HepG2 (cell line): ENCODE results near the gene MFF. TPM values are rescaled to one million over a fixed set of nuclear protein-coding genes. Genes with fewer than 3 reads are reported as not detected.
A peak's percentile ranks its signal among the peaks of the same experiment; 100 is the strongest.

Experiments used
- ARNTL ChIP-seq: sonication (generic); formaldehyde crosslinking; IDR thresholded peaks from 2 replicates; pipeline ENCODE4 v1.4.0; 2020; ENCODE audit warnings: mild to moderate bottlenecking, missing genetic modification reagents
- BRCA1 ChIP-seq: sonication (generic); formaldehyde crosslinking; IDR thresholded peaks from 2 replicates; pipeline ENCODE4 v1.4.0; 2020; ENCODE audit warnings: missing genetic modification reagents
- FOXK1 ChIP-seq: sonication (generic); formaldehyde crosslinking; IDR thresholded peaks from 2 replicates; pipeline ENCODE4 v1.4.0; 2020; ENCODE audit warnings: low read depth, missing genetic modification reagents, borderline replicate concordance
- KAT2B ChIP-seq: fragments of 150-350 bp; IDR thresholded peaks from 2 replicates; pipeline ENCODE4 v1.6.1; 2014; ENCODE audit warnings: low read depth, low read length, borderline replicate concordance
- MAFF ChIP-seq: IDR thresholded peaks from 2 replicates; pipeline ENCODE4 v1.6.1; 2011; ENCODE audit warnings: low read depth, low read length, improper control_type of control experiment
- MAFK ChIP-seq, 2 experiments: IDR thresholded peaks in 1 of 2; conservative IDR thresholded peaks in 1 of 2; 2 replicates each; pipeline ENCODE4 v1.6.1; 2011; ENCODE audit warnings: improper control_type of control experiment in 2 of 2, low read length in 2 of 2
- MBD4 ChIP-seq: IDR thresholded peaks from 2 replicates; pipeline ENCODE4 v1.6.1; 2012; ENCODE audit warnings: low read length, inconsistent platforms, borderline replicate concordance
- MEIS2 ChIP-seq: sonication (generic); formaldehyde crosslinking; IDR thresholded peaks from 2 replicates; pipeline ENCODE4 v1.9.0; 2021; ENCODE audit warnings: mild to moderate bottlenecking, missing genetic modification reagents
- POGZ ChIP-seq: sonication (generic); formaldehyde crosslinking; IDR thresholded peaks from 2 replicates; pipeline ENCODE4 v1.4.0; 2020; ENCODE audit warnings: mild to moderate bottlenecking, missing genetic modification reagents
- RCOR2 ChIP-seq: IDR thresholded peaks from 2 replicates; pipeline ENCODE4 v1.6.1; 2016; ENCODE audit warnings: missing biosample characterization, missing genetic modification reagents
- STAT5B ChIP-seq: sonication (generic); formaldehyde crosslinking; IDR thresholded peaks from 2 replicates; pipeline ENCODE4 v1.4.0; 2020; ENCODE audit warnings: missing genetic modification reagents
- ZNF18 ChIP-seq: sonication (generic); formaldehyde crosslinking; IDR thresholded peaks from 2 replicates; pipeline ENCODE4 v1.8.0; 2022; ENCODE audit warnings: mild to moderate bottlenecking, missing genetic modification reagents; ENCODE audit not compliant: insufficient replicate concordance
- ZNF350 ChIP-seq: sonication (generic); formaldehyde crosslinking; IDR thresholded peaks from 2 replicates; pipeline ENCODE4 v1.4.0; 2020; ENCODE audit warnings: mild to moderate bottlenecking, low read depth, missing genetic modification reagents, borderline replicate concordance
- ZNF614 ChIP-seq: IDR thresholded peaks from 2 replicates; pipeline ENCODE4 v1.6.1; 2018; ENCODE audit warnings: missing biosample characterization, missing genetic modification reagents, inconsistent platforms, borderline replicate concordance
- ZNF644 ChIP-seq: IDR thresholded peaks from 2 replicates; pipeline ENCODE4 v1.6.1; 2016; ENCODE audit warnings: low read depth
- ZNF710 ChIP-seq: sonication (generic); formaldehyde crosslinking; IDR thresholded peaks from 2 replicates; pipeline ENCODE4 v1.5.0; 2020; ENCODE audit warnings: mild to moderate bottlenecking, missing genetic modification reagents, borderline replicate concordance
- ZNF761 ChIP-seq: sonication (generic); formaldehyde crosslinking; conservative IDR thresholded peaks from 2 replicates; pipeline ENCODE4 v1.4.0; 2020; ENCODE audit warnings: mild to moderate bottlenecking, missing genetic modification reagents
- polyA plus RNA-seq, 8 experiments: library from polyadenylated mRNA; depleted of rRNA in 3 of 8; stranded (reverse) in 7 of 8; unstranded in 1 of 8; fragments of >200 nt; fragmentation: Illumina TruSeq in 4 of 8; extraction: Trizol in 4 of 8; gene quantifications; 2 replicates each; pipeline versions ENCODE4 v1.2.1 to v1.2.3, GENCODE V29; 2011 to 2016; ENCODE audit warnings: low read depth in 4 of 8, missing spikeins in 1 of 8, mixed read lengths in 1 of 8; ENCODE audit not compliant: insufficient read depth in 1 of 8
- total RNA-seq, 5 experiments: library from RNA; depleted of rRNA; stranded (reverse); fragments of >200 nt; fragmentation: Illumina TruSeq; extraction: Trizol; gene quantifications; 2 replicates each; pipeline ENCODE4 v1.2.3, GENCODE V29; 2016; ENCODE audit warnings: low read depth in 1 of 5
- TF ChIP-seq, protein P1 (sequence below): sonication (generic); formaldehyde crosslinking; IDR thresholded peaks from 2 replicates; pipeline ENCODE4 v1.4.0; 2020; ENCODE audit warnings: mild to moderate bottlenecking, missing genetic modification reagents
- TF ChIP-seq, protein P2 (sequence below): fragments of 450-650 bp; IDR thresholded peaks from 2 replicates; pipeline ENCODE4 v1.6.1; 2017; ENCODE audit warnings: mild to moderate bottlenecking
- TF ChIP-seq, protein P3 (sequence below): sonication (generic); formaldehyde crosslinking; IDR thresholded peaks from 2 replicates; pipeline ENCODE4 v1.5.1; 2020; ENCODE audit warnings: missing genetic modification reagents, mild to moderate bottlenecking, borderline replicate concordance
- TF ChIP-seq, protein P4 (sequence below): sonication (generic); formaldehyde crosslinking; IDR thresholded peaks from 2 replicates; pipeline ENCODE4 v1.4.0; 2020; ENCODE audit warnings: missing genetic modification reagents

MFF gene
- total and polyA plus RNA-seq, 2 of the 13 experiments (the other 11 are each of a cell fraction or from before 2014, with no cell fraction given), result 81.9 to 156 TPM

DNA sequence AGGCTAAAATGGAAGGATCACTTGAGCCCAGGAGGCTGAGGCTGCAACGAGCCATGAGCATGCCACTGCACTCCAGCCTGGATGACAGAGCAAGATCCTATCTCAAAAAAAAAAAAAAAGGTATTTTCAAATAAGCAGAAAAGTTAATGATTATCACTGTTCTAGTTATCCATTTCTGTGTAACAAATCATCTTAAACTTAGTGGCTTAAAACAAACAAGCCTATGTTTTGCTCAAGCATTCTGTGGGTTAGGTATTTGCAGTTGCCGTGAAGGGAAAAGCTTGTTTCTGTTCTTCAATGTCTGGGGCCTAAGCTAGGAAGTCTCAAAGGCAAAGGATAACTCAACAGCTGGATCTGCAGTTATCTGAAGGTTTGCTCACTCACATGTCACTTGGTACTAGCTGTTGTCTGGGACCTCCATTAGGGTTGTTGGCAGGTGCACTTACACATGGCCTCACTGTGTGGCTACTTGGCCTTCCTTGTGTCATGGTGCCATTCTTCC lies 14.1 kb downstream of the MFF start (continued):
- TF ChIP-seq, protein P1, sequence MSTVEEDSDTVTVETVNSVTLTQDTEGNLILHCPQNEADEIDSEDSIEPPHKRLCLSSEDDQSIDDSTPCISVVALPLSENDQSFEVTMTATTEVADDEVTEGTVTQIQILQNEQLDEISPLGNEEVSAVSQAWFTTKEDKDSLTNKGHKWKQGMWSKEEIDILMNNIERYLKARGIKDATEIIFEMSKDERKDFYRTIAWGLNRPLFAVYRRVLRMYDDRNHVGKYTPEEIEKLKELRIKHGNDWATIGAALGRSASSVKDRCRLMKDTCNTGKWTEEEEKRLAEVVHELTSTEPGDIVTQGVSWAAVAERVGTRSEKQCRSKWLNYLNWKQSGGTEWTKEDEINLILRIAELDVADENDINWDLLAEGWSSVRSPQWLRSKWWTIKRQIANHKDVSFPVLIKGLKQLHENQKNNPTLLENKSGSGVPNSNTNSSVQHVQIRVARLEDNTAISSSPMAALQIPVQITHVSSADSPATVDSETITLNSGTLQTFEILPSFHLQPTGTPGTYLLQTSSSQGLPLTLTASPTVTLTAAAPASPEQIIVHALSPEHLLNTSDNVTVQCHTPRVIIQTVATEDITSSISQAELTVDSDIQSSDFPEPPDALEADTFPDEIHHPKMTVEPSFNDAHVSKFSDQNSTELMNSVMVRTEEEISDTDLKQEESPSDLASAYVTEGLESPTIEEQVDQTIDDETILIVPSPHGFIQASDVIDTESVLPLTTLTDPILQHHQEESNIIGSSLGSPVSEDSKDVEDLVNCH (CRISPR knock-in tag), result no peak
- TF ChIP-seq, protein P2, sequence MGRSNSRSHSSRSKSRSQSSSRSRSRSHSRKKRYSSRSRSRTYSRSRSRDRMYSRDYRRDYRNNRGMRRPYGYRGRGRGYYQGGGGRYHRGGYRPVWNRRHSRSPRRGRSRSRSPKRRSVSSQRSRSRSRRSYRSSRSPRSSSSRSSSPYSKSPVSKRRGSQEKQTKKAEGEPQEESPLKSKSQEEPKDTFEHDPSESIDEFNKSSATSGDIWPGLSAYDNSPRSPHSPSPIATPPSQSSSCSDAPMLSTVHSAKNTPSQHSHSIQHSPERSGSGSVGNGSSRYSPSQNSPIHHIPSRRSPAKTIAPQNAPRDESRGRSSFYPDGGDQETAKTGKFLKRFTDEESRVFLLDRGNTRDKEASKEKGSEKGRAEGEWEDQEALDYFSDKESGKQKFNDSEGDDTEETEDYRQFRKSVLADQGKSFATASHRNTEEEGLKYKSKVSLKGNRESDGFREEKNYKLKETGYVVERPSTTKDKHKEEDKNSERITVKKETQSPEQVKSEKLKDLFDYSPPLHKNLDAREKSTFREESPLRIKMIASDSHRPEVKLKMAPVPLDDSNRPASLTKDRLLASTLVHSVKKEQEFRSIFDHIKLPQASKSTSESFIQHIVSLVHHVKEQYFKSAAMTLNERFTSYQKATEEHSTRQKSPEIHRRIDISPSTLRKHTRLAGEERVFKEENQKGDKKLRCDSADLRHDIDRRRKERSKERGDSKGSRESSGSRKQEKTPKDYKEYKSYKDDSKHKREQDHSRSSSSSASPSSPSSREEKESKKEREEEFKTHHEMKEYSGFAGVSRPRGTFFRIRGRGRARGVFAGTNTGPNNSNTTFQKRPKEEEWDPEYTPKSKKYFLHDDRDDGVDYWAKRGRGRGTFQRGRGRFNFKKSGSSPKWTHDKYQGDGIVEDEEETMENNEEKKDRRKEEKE, result no peak
- no peak for TF ChIP-seq ZNF761 (CRISPR knock-in tag)
- no peak for TF ChIP-seq ZNF18 (CRISPR knock-in tag)
- TF ChIP-seq MEIS2, result no peak
- TF ChIP-seq ZNF710 (CRISPR knock-in tag), result no peak
- peak; percentile 40; the same call in 1 of the 2 replicates for TF ChIP-seq POGZ (CRISPR knock-in tag)
- no peak for TF ChIP-seq ZNF350 (CRISPR knock-in tag)
- TF ChIP-seq ARNTL (CRISPR knock-in tag), result no peak
- TF ChIP-seq, protein P3, sequence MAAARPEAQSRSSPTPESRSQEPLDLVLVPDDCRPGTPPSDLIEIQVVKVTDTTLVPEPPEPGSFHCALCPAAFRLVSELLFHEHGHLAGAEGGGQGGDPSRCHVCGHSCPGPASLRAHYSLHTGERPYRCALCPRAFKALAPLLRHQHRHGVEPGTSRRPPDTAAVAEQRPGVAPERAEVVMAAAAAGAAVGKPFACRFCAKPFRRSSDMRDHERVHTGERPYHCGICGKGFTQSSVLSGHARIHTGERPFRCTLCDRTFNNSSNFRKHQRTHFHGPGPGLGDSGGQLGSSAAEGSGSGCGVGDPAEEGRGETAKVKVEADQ (CRISPR knock-in tag), result no peak
- TF ChIP-seq RCOR2 (CRISPR knock-in tag), result no peak
- TF ChIP-seq KAT2B, result no peak
- no peak for TF ChIP-seq STAT5B (CRISPR knock-in tag)
- TF ChIP-seq MAFK (conservative IDR thresholded peaks at IDR 0.05 in 1 of 2, IDR thresholded peaks at IDR 0.05 in 1 of 2; ENCODE audit: low read length in 2 of 2), result no peak
- TF ChIP-seq FOXK1 (CRISPR knock-in tag), result no peak; the same call in 1 of the 2 replicates
- TF ChIP-seq ZNF614, result peak; percentile 48; the same call in 1 of the 2 replicates
- peak; percentile 82 for TF ChIP-seq ZNF644 (CRISPR knock-in tag)
- TF ChIP-seq MBD4, result no peak
- TF ChIP-seq, protein P4, sequence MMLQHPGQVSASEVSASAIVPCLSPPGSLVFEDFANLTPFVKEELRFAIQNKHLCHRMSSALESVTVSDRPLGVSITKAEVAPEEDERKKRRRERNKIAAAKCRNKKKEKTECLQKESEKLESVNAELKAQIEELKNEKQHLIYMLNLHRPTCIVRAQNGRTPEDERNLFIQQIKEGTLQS (CRISPR knock-in tag), result no peak
- no peak for TF ChIP-seq BRCA1 (CRISPR knock-in tag)
- no peak for TF ChIP-seq MAFF
